PC-3 (cell line): ENCODE results near the gene ANKRD45.

ENCODE experiments used
- EZH2phosphoT487 ChIP-seq: fragments of 300-600 bp; sonication (generic); IDR thresholded peaks from 2 replicates; pipeline ENCODE4 v1.6.1; 2018; ENCODE audit warnings: mild to moderate bottlenecking, antibody characterized with exemption, low read length, borderline replicate concordance
- TF ChIP-seq, protein P1 (sequence below): fragments of 300-600 bp; sonication (generic); conservative IDR thresholded peaks from 2 replicates; pipeline ENCODE4 v1.5.1; 2017; ENCODE audit warnings: antibody characterized with exemption, low read depth, mild to moderate bottlenecking, low read length

DNA sequence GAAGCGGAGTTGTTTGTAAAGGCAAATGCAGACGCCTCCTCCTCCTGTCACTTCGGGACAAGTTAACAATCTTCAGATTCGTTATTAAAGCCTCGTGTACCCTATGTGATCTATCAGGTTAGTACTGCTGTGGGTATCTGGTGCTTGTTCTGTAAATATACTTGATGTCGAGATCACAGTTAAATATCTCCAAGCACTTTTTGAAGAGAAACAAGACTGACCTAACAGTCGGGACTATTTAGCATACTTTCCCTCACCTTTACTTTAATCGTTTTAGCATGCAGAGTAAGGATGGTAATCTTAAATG lies 45.8 kb upstream of the ANKRD45 start:
- no peak for TF ChIP-seq EZH2phosphoT487
- TF ChIP-seq, protein P1, sequence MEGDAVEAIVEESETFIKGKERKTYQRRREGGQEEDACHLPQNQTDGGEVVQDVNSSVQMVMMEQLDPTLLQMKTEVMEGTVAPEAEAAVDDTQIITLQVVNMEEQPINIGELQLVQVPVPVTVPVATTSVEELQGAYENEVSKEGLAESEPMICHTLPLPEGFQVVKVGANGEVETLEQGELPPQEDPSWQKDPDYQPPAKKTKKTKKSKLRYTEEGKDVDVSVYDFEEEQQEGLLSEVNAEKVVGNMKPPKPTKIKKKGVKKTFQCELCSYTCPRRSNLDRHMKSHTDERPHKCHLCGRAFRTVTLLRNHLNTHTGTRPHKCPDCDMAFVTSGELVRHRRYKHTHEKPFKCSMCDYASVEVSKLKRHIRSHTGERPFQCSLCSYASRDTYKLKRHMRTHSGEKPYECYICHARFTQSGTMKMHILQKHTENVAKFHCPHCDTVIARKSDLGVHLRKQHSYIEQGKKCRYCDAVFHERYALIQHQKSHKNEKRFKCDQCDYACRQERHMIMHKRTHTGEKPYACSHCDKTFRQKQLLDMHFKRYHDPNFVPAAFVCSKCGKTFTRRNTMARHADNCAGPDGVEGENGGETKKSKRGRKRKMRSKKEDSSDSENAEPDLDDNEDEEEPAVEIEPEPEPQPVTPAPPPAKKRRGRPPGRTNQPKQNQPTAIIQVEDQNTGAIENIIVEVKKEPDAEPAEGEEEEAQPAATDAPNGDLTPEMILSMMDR, result no peak
